ENCODE measurements around the gene PEDS1. TPM values are rescaled to one million over a fixed set of nuclear protein-coding genes. Genes with fewer than 3 reads are reported as not detected.

The PEDS1 gene
- total and polyA plus RNA-seq, 2 of the 13 experiments (the other 11 are each of a cell fraction or from before 2014, with no cell fraction given): 30.5 to 93.9 TPM

DNA sequence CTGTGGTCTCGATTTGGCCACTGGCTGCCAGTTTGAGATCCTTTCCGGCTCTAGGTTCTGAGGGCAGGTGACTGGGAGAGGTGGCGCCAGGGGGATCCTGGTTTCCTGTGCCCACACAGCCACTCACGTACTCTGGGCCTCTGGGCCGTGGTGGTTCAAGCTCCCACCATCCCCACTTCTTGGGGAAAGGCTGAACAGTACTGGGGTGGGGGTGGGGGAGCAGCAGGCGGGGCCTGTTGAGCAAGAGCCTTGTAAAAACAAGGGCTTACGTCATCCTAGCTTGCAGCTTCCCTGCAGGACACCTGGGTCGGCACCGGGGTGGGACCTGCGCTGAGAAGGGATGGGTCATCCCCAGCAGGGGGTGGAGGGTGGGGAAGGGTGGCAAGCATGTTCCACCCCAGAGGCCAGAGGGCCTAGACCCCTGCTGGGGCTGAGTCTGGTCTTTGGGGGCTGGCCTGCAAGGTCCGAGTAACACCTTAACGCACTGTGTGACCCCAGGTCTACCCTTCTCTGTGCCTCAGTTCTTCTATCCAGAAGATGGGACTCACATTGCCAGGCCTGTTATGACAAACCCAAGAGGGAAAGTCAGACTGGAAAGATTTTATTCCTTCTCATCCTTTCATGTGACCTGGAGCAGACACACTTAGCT lies 34.0 kb upstream of the PEDS1 start (continued):
- TF ChIP-seq, protein P1, sequence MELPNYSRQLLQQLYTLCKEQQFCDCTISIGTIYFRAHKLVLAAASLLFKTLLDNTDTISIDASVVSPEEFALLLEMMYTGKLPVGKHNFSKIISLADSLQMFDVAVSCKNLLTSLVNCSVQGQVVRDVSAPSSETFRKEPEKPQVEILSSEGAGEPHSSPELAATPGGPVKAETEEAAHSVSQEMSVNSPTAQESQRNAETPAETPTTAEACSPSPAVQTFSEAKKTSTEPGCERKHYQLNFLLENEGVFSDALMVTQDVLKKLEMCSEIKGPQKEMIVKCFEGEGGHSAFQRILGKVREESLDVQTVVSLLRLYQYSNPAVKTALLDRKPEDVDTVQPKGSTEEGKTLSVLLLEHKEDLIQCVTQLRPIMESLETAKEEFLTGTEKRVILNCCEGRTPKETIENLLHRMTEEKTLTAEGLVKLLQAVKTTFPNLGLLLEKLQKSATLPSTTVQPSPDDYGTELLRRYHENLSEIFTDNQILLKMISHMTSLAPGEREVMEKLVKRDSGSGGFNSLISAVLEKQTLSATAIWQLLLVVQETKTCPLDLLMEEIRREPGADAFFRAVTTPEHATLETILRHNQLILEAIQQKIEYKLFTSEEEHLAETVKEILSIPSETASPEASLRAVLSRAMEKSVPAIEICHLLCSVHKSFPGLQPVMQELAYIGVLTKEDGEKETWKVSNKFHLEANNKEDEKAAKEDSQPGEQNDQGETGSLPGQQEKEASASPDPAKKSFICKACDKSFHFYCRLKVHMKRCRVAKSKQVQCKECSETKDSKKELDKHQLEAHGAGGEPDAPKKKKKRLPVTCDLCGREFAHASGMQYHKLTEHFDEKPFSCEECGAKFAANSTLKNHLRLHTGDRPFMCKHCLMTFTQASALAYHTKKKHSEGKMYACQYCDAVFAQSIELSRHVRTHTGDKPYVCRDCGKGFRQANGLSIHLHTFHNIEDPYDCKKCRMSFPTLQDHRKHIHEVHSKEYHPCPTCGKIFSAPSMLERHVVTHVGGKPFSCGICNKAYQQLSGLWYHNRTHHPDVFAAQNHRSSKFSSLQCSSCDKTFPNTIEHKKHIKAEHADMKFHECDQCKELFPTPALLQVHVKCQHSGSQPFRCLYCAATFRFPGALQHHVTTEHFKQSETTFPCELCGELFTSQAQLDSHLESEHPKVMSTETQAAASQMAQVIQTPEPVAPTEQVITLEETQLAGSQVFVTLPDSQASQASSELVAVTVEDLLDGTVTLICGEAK (IDR thresholded peaks at IDR 0.05): no peak
- TF ChIP-seq, protein P1 (CRISPR knock-in tag; IDR thresholded peaks at IDR 0.05): peak; percentile 43
- TF ChIP-seq KDM4B (CRISPR knock-in tag; IDR thresholded peaks at IDR 0.05) (peak; percentile 85), ATM (IDR thresholded peaks at IDR 0.05; ENCODE audit: borderline replicate concordance) (no peak), ZNF737 (CRISPR knock-in tag; IDR thresholded peaks at IDR 0.05; ENCODE audit: borderline replicate concordance) (no peak), ZBTB7A (CRISPR knock-in tag; IDR thresholded peaks at IDR 0.05) (0 out of 2 replicates have a peak, but pooled peaks have one; percentile 74), CBX2 (IDR thresholded peaks at IDR 0.05; ENCODE audit: low read depth, low read length) (no peak), CBX2 (CRISPR knock-in tag; IDR thresholded peaks at IDR 0.05; ENCODE audit: low read depth) (no peak), SIX4 (CRISPR knock-in tag; IDR thresholded peaks at IDR 0.05) (no peak), TAF15 (IDR thresholded peaks at IDR 0.05; ENCODE audit: low read depth, low read length, poor library complexity, severe bottlenecking) (peak; percentile 97), ZZZ3 (CRISPR knock-in tag; IDR thresholded peaks at IDR 0.05; ENCODE audit: borderline replicate concordance) (peak; percentile 23; the same call in 1 of the 2 replicates), PCBP1 (IDR thresholded peaks at IDR 0.05; ENCODE audit: borderline replicate concordance, low read depth, low read length) (peak; percentile 91; the same call in 1 of the 2 replicates), RARA (CRISPR knock-in tag; IDR thresholded peaks at IDR 0.05) (peak; percentile 61), ZNF446 (CRISPR knock-in tag; IDR thresholded peaks at IDR 0.05) (peak; percentile 59; the same call in 1 of the 2 replicates), PHF21A (CRISPR knock-in tag; IDR thresholded peaks at IDR 0.05) (peak; percentile 73)
- TF ChIP-seq, protein P2, sequence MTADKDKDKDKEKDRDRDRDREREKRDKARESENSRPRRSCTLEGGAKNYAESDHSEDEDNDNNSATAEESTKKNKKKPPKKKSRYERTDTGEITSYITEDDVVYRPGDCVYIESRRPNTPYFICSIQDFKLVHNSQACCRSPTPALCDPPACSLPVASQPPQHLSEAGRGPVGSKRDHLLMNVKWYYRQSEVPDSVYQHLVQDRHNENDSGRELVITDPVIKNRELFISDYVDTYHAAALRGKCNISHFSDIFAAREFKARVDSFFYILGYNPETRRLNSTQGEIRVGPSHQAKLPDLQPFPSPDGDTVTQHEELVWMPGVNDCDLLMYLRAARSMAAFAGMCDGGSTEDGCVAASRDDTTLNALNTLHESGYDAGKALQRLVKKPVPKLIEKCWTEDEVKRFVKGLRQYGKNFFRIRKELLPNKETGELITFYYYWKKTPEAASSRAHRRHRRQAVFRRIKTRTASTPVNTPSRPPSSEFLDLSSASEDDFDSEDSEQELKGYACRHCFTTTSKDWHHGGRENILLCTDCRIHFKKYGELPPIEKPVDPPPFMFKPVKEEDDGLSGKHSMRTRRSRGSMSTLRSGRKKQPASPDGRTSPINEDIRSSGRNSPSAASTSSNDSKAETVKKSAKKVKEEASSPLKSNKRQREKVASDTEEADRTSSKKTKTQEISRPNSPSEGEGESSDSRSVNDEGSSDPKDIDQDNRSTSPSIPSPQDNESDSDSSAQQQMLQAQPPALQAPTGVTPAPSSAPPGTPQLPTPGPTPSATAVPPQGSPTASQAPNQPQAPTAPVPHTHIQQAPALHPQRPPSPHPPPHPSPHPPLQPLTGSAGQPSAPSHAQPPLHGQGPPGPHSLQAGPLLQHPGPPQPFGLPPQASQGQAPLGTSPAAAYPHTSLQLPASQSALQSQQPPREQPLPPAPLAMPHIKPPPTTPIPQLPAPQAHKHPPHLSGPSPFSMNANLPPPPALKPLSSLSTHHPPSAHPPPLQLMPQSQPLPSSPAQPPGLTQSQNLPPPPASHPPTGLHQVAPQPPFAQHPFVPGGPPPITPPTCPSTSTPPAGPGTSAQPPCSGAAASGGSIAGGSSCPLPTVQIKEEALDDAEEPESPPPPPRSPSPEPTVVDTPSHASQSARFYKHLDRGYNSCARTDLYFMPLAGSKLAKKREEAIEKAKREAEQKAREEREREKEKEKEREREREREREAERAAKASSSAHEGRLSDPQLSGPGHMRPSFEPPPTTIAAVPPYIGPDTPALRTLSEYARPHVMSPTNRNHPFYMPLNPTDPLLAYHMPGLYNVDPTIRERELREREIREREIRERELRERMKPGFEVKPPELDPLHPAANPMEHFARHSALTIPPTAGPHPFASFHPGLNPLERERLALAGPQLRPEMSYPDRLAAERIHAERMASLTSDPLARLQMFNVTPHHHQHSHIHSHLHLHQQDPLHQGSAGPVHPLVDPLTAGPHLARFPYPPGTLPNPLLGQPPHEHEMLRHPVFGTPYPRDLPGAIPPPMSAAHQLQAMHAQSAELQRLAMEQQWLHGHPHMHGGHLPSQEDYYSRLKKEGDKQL (CRISPR knock-in tag; IDR thresholded peaks at IDR 0.05; ENCODE audit: low read depth): no peak

Measured in HepG2 (cell line).